GOT3 (cell line): ENCODE results near the gene SSX3.
"Not testable (repeated sequence)": the region's sequence is repeated elsewhere in the genome, so short reads cannot be mapped to it uniquely, and the experiment has no call there.

Experiments used
- DNase-seq: peaks from one replicate; lab custom pipeline; 2025; ENCODE audit warnings: mixed read lengths; lab: John Stamatoyannopoulos, UW

SSX3 gene

DNA sequence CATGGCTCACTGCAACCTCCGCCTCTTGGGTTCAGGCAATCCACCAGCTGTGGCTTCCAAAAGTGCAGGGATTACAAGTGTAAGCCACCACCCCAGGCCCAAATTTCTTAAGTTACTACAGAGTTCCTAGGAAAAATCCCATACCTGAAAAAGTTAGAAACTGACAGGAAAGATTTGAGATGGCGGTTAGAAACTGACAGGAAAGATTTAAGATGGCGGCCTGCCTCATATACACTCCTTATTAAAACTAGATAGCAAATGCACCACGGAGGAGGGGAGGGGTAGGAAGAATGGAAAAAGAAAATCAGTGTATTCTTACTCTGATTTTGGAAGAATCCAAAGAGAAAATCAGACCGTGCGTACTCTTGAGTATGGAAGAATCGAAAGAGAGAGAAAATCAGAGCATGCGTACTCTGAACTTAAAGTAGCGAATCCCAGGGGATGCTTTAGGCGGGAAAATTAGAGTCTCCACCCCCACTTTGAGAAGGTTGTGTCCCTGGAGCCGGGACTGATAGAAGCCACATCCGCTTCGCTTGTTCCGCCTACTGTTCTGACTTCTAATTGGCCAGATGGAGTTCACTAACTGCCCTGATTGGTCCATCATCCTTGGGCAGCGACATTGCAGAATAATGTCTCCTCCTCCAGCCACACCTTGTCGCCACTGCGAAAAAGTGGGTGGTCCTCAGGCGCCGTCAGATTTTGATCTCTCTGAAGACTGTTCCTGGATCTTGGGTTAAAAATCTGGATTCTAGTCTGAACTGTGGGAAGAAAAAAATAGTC lies at the start of gene SSX3:
SSX3 (minus strand) TSS at position 389 of the 780 bp plus-strand sequence. CDS start 1,454 bp downstream, outside the sequence.
- not testable (repeated sequence) for DNase-seq

DNA sequence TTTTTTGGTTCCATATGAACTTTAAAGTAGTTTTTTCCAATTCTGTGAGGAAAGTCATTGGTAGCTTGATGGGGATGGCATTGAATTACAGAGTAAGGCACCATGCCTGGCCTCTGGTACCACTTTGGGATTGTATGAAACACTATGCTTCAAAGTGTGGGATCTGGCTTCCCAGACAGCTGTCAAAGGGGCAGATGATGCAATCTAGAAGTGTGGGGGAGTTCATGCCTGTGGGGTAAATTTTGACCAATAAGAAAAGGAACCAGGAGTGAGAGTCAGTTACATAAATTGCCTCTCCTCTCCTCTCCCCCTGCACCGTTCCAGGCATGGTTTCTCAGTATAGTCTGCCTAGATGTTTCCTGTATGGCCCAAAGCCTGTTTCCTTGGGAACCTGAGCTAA lies 41.3 kb upstream of the SSX3 start:
- not testable (repeated sequence) for DNase-seq

GRCh38 chrX:48396931-48397330 lies 40.4 kb upstream of the SSX3 start:
- not testable (repeated sequence) for DNase-seq

DNA sequence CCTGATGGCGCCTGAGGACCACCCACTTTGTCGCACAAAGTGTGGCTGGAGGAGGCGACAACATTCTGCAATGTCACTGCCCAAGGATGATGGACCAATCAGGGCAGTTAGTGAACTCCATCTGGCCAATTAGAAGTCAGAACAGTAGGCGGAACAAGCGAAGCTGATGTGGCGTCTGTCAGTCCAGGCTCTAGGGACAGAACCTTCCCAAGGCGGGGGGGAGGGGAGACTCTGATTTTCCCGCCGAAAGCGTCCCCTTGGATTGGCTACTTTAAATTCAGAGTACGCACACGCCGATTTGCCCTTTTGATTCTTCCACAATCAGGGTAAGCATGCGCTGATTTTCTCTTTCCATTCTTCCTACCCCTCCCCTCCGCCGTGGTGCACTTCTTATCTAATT lies 26.7 kb upstream of the SSX3 start, which contains the start of gene SSX4:
SSX4 (plus strand) TSS at position 301 of the 400 bp plus-strand sequence. CDS start 515 bp downstream, outside the sequence.
- DNase-seq = not testable (repeated sequence)

GRCh38 chrX:48370408-48370807 lies 13.9 kb upstream of the SSX3 start:
- DNase-seq = not testable (repeated sequence)

GRCh38 chrX:48367717-48368408 lies 11.4 kb upstream of the SSX3 start:
- DNase-seq = not testable (repeated sequence)

GRCh38 chrX:48359281-48359680 lies 2.8 kb upstream of the SSX3 start:
- not testable (repeated sequence) for DNase-seq

- DNase-seq = no peak
Observed at GRCh38 chrX:48357681-48358080, 1.2 kb upstream of the SSX3 start.

- not testable (repeated sequence) for DNase-seq
Observed at GRCh38 chrX:48346059-48346458, 10.4 kb downstream of the SSX3 start.

- not testable (repeated sequence) for DNase-seq
Observed at GRCh38 chrX:48313996-48314395, 42.5 kb downstream of the SSX3 start.

DNA sequence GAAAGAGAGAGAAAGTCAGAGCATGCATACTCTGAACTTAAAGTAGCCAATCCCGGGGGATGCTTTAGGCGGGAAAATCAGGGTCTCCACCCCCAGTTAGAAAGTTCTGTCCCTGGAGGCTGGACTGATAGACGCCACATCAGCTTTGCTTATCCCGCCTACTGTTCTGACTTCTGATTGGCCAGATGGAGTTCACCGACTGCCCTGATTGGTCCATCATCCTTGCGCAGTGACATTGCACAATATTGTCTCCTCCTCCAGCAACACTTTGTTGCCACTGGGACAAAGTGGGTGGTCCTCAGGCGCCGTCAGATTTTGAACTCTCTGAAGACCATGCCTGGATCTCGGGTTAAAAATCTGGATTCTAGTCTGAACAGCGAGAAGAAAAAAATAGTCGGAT lies 50.3 kb downstream of the SSX3 start:
- DNase-seq = no peak
